Astrocyte of the spinal cord (primary cell): ENCODE results near the gene HCN3.

ENCODE experiments used
- DNase-seq: peaks from one replicate; pipeline ENCODE4 v3.0.0; 2011; ENCODE audit warnings: low read depth, low spot score
- H3K4me3 ChIP-seq: 2 replicates; pipeline ENCODE4 v1.5.1; 2011; ENCODE audit warnings: low read depth, mild to moderate bottlenecking, low read length, moderate library complexity
- in situ Hi-C: cut with HindIII; loops from 2 replicates; pipeline ENCODE4 v1.10.0; 2017; ENCODE audit warnings: low sequenced_read_pairs
- TF ChIP-seq, protein P1 (sequence below): IDR thresholded peaks from 2 replicates; pipeline ENCODE4 v1.5.1; 2012; ENCODE audit warnings: low read depth, mild to moderate bottlenecking, low read length, inconsistent platforms

HCN3 gene

GRCh38 chr1:155263067-155263466, 14.2 kb upstream of the HCN3 start:
- in situ Hi-C loops, result no loop called here
- TF ChIP-seq, protein P1, sequence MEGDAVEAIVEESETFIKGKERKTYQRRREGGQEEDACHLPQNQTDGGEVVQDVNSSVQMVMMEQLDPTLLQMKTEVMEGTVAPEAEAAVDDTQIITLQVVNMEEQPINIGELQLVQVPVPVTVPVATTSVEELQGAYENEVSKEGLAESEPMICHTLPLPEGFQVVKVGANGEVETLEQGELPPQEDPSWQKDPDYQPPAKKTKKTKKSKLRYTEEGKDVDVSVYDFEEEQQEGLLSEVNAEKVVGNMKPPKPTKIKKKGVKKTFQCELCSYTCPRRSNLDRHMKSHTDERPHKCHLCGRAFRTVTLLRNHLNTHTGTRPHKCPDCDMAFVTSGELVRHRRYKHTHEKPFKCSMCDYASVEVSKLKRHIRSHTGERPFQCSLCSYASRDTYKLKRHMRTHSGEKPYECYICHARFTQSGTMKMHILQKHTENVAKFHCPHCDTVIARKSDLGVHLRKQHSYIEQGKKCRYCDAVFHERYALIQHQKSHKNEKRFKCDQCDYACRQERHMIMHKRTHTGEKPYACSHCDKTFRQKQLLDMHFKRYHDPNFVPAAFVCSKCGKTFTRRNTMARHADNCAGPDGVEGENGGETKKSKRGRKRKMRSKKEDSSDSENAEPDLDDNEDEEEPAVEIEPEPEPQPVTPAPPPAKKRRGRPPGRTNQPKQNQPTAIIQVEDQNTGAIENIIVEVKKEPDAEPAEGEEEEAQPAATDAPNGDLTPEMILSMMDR, result no peak
- no peak for DNase-seq
- H3K4me3 ChIP-seq, result no peak overlapping the region

- TF ChIP-seq, protein P1, result no peak
- no peak for DNase-seq
- no peak overlapping the region for H3K4me3 ChIP-seq
- in situ Hi-C loops, result no loop called here
Observed at GRCh38 chr1:155266553-155266952, 10.7 kb upstream of the HCN3 start.

GRCh38 chr1:155267373-155267772, 9.9 kb upstream of the HCN3 start:
- in situ Hi-C loops, result no loop called here
- no peak for DNase-seq
- TF ChIP-seq, protein P1, result no peak
- H3K4me3 ChIP-seq, result no peak overlapping the region

DNA sequence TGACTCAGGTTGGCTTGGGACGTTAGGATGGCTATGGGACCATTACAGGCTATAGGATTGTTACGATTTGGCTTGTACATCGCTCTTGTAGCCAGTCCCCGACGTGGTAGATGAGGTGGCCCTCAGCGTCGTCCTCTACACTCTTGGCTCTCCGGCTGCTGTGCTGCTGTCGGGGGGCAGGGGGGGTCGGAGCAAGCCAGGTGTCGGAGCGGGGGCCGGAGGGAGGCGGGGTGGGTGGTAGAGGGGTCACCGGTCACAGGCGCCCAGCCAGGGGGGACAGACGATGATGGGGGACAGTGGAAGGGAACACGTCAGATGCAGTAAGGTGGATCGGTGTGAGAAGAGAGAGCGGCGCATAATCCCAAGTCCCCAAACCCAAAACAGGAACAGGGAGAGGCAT, 8.6 kb upstream of the HCN3 start:
- DNase-seq, result no peak
- TF ChIP-seq, protein P1, result no peak
- in situ Hi-C loops, result no loop called here
- no peak overlapping the region for H3K4me3 ChIP-seq

DNA sequence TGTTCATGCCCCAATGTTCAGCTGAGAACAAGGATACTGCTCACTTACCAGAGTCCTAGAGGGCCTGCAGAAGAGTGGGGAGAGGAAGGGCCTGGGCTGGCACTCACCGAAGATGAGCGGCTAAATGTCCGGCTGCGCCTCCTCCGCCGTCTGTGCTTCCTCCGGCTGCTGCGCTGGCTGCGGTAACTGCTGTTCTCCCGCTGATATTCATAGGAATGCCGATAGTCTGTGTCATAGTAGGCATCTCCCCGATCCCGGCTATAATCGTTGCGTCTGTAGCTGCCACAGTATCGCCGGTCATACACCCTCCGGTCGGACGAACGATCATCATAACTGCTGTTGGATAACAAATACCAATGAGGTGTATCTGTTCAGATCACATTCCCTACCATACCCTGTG, 7.9 kb upstream of the HCN3 start:
- TF ChIP-seq, protein P1, result no peak
- H3K4me3 ChIP-seq, result no peak overlapping the region
- in situ Hi-C loops, result no loop called here
- DNase-seq, result no peak

GRCh38 chr1:155272466-155273342, 4.6 kb upstream of the HCN3 start:
- in situ Hi-C loops, result no loop called here
- H3K4me3 ChIP-seq, result peak overlapping the region; percentile 68
- DNase-seq, result peak; percentile 67
- TF ChIP-seq, protein P1, result no peak
